Adipocyte (in vitro differentiated cells): Measurements from ENCODE around the gene JMY.
A peak's percentile ranks its signal among the peaks of the same experiment; 100 is the strongest.

Experiments
- DNase-seq: peaks from one replicate; pipeline ENCODE4 v3.0.0-alpha.2; 2015; ENCODE audit warnings: low read depth
- H3K27me3 ChIP-seq: replicated peaks from 2 replicates; pipeline ENCODE4 v1.7.0; 2013; ENCODE audit warnings: mild to moderate bottlenecking, low read length, moderate library complexity; ENCODE audit not compliant: control insufficient read depth, insufficient read depth
- H3K36me3 ChIP-seq: 2 replicates; pipeline ENCODE4 v1.7.0; 2013; ENCODE audit warnings: low read length, mild to moderate bottlenecking, moderate library complexity; ENCODE audit not compliant: control insufficient read depth, insufficient read depth, severe bottlenecking
- H3K4me1 ChIP-seq: 2 replicates; pipeline ENCODE4 v1.7.0; 2013; ENCODE audit warnings: mild to moderate bottlenecking, low read length, moderate library complexity; ENCODE audit not compliant: control insufficient read depth, insufficient read depth
- H3K4me3 ChIP-seq: 2 replicates; pipeline ENCODE4 v1.7.0; 2013; ENCODE audit warnings: mild to moderate bottlenecking, low read length, moderate library complexity
- H3K9ac ChIP-seq: 2 replicates; pipeline ENCODE4 v1.7.0; 2013; ENCODE audit warnings: mild to moderate bottlenecking, low read length, moderate library complexity
- H3K9me3 ChIP-seq: 2 replicates; pipeline ENCODE4 v1.7.0; 2013; ENCODE audit warnings: mild to moderate bottlenecking, low read length, moderate library complexity; ENCODE audit not compliant: control insufficient read depth

The JMY gene

GRCh38 chr5:79259810-79260209 is 23.9 kb downstream of the JMY start:
- Histone ChIP-seq H3K4me1 (peaks cover 2% of the 10 kb centered on the region), H3K4me3 (no peak overlapping the region), H3K9ac (no peak overlapping the region), H3K36me3 (no peaks in the 10 kb centered on the region), H3K27me3 (no peaks in the 10 kb centered on the region), H3K9me3 (no peaks in the 10 kb centered on the region)
- no peak for DNase-seq

GRCh38 chr5:79261897-79262296 is 26.0 kb downstream of the JMY start:
- no peaks in the 10 kb centered on the region for H3K36me3 ChIP-seq
- no peak for DNase-seq
- H3K4me1 ChIP-seq, result no peaks in the 10 kb centered on the region
- H3K4me3 ChIP-seq, result no peak overlapping the region
- H3K27me3 ChIP-seq, result no peaks in the 10 kb centered on the region
- no peak overlapping the region for H3K9ac ChIP-seq
- H3K9me3 ChIP-seq, result no peaks in the 10 kb centered on the region

DNA sequence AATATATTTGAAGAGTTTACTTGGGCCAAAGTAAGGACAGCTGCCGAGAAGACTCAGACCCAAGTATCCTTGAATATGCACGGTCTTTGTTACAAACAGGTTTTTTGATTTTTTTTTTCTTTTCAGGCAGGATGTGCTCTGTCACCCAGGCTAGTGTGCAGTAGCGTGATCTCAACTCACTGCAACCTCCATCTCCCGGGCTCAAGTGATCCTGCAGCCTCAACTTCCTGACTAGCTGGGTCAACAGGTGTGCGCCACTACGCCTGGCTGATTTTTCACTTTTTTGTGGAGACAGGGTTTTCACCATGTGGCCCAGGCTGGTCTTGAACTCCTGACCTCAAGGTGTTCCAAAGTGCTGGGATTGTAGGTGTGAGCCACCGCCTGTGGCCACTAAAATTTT is 27.4 kb downstream of the JMY start:
- H3K27me3 ChIP-seq, result no peaks in the 10 kb centered on the region
- no peaks in the 10 kb centered on the region for H3K9me3 ChIP-seq
- no peaks in the 10 kb centered on the region for H3K36me3 ChIP-seq
- H3K4me1 ChIP-seq, result no peaks in the 10 kb centered on the region
- H3K4me3 ChIP-seq, result no peak overlapping the region
- H3K9ac ChIP-seq, result no peak overlapping the region
- no peak for DNase-seq

DNA sequence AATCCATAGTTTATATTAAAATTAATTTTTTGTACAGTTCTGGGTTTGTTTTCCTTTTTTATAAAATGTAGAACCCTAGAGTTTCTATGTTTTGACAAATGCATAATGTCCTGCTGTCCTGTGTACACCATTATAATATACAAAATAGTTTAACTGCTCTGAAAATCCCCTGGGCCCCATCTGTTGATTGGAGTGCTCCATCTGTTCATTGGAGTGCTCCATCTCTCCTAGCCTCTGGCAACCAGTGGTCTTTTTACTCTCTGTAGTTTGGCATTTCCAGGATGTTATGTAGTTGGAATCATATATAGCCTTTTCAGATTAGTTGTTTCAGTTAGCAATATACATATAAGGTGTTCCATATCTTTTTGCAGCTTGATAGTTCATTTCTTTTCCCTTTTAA is 31.2 kb downstream of the JMY start:
- no peak for DNase-seq
- no peaks in the 10 kb centered on the region for H3K36me3 ChIP-seq
- H3K4me1 ChIP-seq, result no peaks in the 10 kb centered on the region
- no peak overlapping the region for H3K9ac ChIP-seq
- H3K4me3 ChIP-seq, result no peak overlapping the region
- no peaks in the 10 kb centered on the region for H3K27me3 ChIP-seq
- peaks cover 2% of the 10 kb centered on the region for H3K9me3 ChIP-seq

DNA sequence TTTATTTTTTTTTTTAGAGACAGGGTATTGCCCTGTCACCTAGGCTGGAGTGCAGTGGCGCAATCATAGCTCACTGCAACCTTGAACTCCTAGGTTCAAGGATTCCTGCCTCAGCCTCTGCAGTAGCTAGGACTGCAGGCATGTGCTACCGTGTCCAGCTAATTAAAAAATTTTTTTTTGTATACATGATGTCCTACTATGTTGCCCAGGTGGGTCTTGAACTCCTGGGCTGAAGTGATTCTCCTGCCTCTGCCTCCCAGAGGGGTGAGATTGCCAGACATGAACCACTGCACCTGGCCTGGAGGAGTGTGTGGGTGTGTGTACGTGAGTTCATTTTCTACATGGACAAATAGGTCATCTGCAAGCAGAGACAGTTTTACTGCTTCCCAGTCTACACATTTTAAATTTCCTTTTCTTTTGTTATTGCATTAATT is 33.8 kb downstream of the JMY start:
- no peaks in the 10 kb centered on the region for H3K4me1 ChIP-seq
- no peak overlapping the region for H3K9ac ChIP-seq
- H3K27me3 ChIP-seq, result no peaks in the 10 kb centered on the region
- no peak overlapping the region for H3K4me3 ChIP-seq
- DNase-seq, result no peak
- no peaks in the 10 kb centered on the region for H3K36me3 ChIP-seq
- peaks cover 5% of the 10 kb centered on the region for H3K9me3 ChIP-seq

DNA sequence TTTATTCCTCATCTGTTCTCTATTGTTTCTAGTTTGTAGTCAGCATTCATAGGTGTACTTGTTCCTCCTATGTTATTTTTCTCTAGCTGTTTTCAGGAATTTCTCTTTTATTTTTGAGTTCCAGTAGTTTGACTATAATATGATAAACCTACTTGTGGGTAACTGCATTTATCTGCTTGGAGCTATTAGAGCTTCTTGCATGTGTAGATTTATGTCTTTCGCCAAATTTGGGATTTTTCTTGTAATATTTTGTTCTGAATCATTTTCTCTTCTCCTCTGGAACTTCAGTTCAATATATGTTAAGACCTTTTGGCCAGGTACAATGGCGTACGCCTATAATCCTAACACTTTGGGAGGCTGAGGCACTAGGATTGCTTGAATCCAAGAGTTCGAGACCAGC is 37.4 kb downstream of the JMY start:
- Histone ChIP-seq H3K9ac (no peak overlapping the region), H3K9me3 (peaks cover 5% of the 10 kb centered on the region), H3K4me1 (peaks cover 5% of the 10 kb centered on the region), H3K36me3 (no peaks in the 10 kb centered on the region), H3K27me3 (no peaks in the 10 kb centered on the region), H3K4me3 (no peak overlapping the region)
- no peak for DNase-seq

- Histone ChIP-seq H3K9ac (no peak overlapping the region), H3K9me3 (no peaks in the 10 kb centered on the region), H3K27me3 (no peaks in the 10 kb centered on the region), H3K4me1 (no peaks in the 10 kb centered on the region), H3K4me3 (no peak overlapping the region), H3K36me3 (no peaks in the 10 kb centered on the region)
- DNase-seq, result peak; percentile 2
Observed at GRCh38 chr5:79284846-79285245, 48.9 kb downstream of the JMY start.

GRCh38 chr5:79285285-79285684 is 49.4 kb downstream of the JMY start:
- Histone ChIP-seq H3K9ac (no peak overlapping the region), H3K36me3 (no peaks in the 10 kb centered on the region), H3K9me3 (no peaks in the 10 kb centered on the region), H3K27me3 (no peaks in the 10 kb centered on the region), H3K4me1 (no peaks in the 10 kb centered on the region), H3K4me3 (no peak overlapping the region)
- DNase-seq, result no peak

DNA sequence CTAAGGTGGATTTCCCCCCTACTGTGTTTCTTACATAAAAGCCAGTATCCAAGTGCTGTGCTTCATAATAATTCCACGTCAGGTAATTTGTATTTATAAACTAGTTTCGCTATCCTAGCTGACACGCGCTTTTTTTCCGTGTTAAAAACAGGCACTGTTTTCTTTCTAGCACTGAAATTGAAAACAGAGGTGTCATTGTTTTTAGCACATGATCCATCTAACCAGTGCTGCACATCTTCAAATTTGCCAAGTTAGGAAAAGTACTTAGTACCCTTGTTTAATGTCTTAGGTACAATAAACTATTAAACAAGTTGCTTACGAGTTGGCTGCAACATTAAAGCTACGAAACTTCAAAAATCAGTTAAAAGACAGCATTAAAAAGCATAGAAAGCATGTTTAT is 49.9 kb downstream of the JMY start:
- Histone ChIP-seq H3K4me1 (no peaks in the 10 kb centered on the region), H3K27me3 (no peaks in the 10 kb centered on the region), H3K9me3 (no peaks in the 10 kb centered on the region), H3K36me3 (no peaks in the 10 kb centered on the region), H3K9ac (no peak overlapping the region), H3K4me3 (no peak overlapping the region)
- DNase-seq, result no peak

GRCh38 chr5:79287380-79287779 is 51.4 kb downstream of the JMY start:
- Histone ChIP-seq H3K4me3 (no peak overlapping the region), H3K9me3 (no peaks in the 10 kb centered on the region), H3K9ac (no peak overlapping the region), H3K4me1 (no peaks in the 10 kb centered on the region), H3K27me3 (no peaks in the 10 kb centered on the region), H3K36me3 (peaks cover 15% of the 10 kb centered on the region)
- no peak for DNase-seq

DNA sequence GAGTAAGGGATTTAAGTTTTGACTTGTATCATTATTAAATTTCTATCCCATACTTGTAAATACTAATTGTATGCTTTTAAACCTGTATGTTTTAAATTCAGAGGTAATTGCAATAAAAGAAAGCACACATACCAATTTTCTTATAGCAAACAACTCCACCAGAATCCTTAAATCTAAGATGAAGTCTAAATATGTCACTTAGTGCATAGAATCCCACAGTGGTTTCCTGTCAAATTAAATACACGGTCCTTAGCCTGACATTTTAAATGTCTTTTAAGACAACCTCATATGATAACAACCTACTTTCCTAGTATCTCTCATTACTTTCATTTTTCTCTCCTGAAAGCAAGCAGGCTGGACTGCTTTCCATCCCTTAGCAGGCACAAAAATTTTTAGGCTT is 52.0 kb downstream of the JMY start:
- H3K9me3 ChIP-seq, result no peaks in the 10 kb centered on the region
- H3K36me3 ChIP-seq, result peaks cover 16% of the 10 kb centered on the region
- H3K4me3 ChIP-seq, result no peak overlapping the region
- no peak for DNase-seq
- no peaks in the 10 kb centered on the region for H3K4me1 ChIP-seq
- H3K9ac ChIP-seq, result no peak overlapping the region
- H3K27me3 ChIP-seq, result no peaks in the 10 kb centered on the region

DNA sequence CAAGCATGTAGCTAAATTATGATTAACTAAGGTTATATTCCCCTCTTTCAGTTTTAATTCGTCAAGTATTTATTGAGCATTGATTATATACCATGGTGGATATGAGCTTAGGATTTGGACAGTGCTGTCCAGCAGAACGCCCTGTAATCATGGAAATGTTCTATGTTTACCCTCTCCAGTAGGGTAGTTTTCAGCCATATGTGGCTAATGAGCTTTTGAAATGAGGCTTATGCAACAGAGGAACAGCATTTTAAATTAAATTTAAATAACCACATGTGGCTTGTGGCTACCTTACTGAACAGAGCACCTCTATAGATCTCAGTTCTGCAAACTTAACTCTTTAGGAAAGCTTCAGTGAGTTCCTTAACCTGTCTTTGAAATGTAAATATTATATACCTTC is 59.1 kb downstream of the JMY start:
- Histone ChIP-seq H3K27me3 (no peaks in the 10 kb centered on the region), H3K4me3 (no peak overlapping the region), H3K9ac (no peak overlapping the region), H3K36me3 (peaks cover 23% of the 10 kb centered on the region), H3K4me1 (no peaks in the 10 kb centered on the region), H3K9me3 (no peaks in the 10 kb centered on the region)
- no peak for DNase-seq
